Suppressor macrophage treated with lipopolysaccharide for 1 hour (primary cell): Measurements from ENCODE around the gene PCNT.

ENCODE experiments used
- DNase-seq, 3 donors: peaks; one replicate each; pipeline ENCODE4 v3.0.0-alpha.2; 2020 to 2022

PCNT gene

GRCh38 chr21:46486481-46487126, 162.6 kb downstream of the PCNT start:
- DNase-seq: no peak

- DNase-seq: no peak
Measured at GRCh38 chr21:46489162-46489663, 165.3 kb downstream of the PCNT start.

GRCh38 chr21:46489800-46490199, 165.8 kb downstream of the PCNT start:
- DNase-seq: no peak

GRCh38 chr21:46491553-46491952, 167.6 kb downstream of the PCNT start:
- no peak for DNase-seq

GRCh38 chr21:46492851-46493250, 168.9 kb downstream of the PCNT start:
- no peak for DNase-seq

GRCh38 chr21:46493828-46494227, 169.9 kb downstream of the PCNT start:
- DNase-seq: no peak
